HCT116 (cell line): ENCODE data around the gene AK2. TPM values are rescaled to one million over a fixed set of nuclear protein-coding genes. Genes with fewer than 3 reads are reported as not detected.

Source experiments
- ATAC-seq: fragments of 200-7000 bp; cut with Tn5 transposase; 2 replicates; pipeline ENCODE4 v1.9.1; 2020; ENCODE audit warnings: mild to moderate bottlenecking, moderate library complexity
- BruUV-seq: library from RNA; stranded (reverse); fragments of 400-500 nt; replicated peaks from 2 replicates; lab custom pipeline; 2021; lab: Mats Ljungman, UMichigan
- CTCF ChIA-PET: fragments of 300-600 bp; sonication (Branson Sonifier 250); formaldehyde crosslinking; loops from one replicate; lab custom pipeline; 2021; ENCODE audit warnings: antibody characterized with exemption; lab: Charles Lee
- POLR2A ChIA-PET: fragments of 300-600, 350-600 bp; sonication (Branson Sonifier 250); formaldehyde crosslinking; loops from one replicate; lab custom pipeline; 2021; ENCODE audit warnings: antibody characterized with exemption; lab: Charles Lee
- RAD21 ChIA-PET, 2 experiments: fragments of 300-600 bp; sonication (Branson Sonifier 250); formaldehyde crosslinking; loops; one replicate each; lab custom pipeline; 2023; ENCODE audit warnings: low total read pairs in 2 of 2; ENCODE audit not compliant: uncharacterized antibody in 2 of 2, unreplicated experiment in 2 of 2, low non-redundant PET in 1 of 2; lab: Charles Lee
- DNase-seq: peaks from one replicate; pipeline ENCODE4 v3.0.0-alpha.2; 2010; ENCODE audit warnings: low read depth, low spot score
- H2AFZ ChIP-seq: fragments of 200-600 bp; shearing (Covaris generic), sonication (generic); 2 replicates; pipeline ENCODE4 v1.6.1; 2017; ENCODE audit warnings: low read depth, mixed run types, mixed read lengths, antibody characterized with exemption, low read length; ENCODE audit not compliant: poor library complexity, severe bottlenecking
- H3K27ac ChIP-seq: 2 replicates; pipeline ENCODE4 v1.5.1; 2012; ENCODE audit warnings: low read depth, low read length
- H3K27me3 ChIP-seq: fragments of 200-600 bp; sonication (generic); 2 replicates; pipeline ENCODE4 v1.6.1; 2016; ENCODE audit warnings: mixed run types, low read length, mixed read lengths; ENCODE audit not compliant: insufficient read depth
- H3K36me3 ChIP-seq, 2 experiments: fragments of 200-500 bp in 1 of 2; fragments of 200-600 bp in 1 of 2; sonication (Bioruptor generic) in 1 of 2; sonication (generic) in 1 of 2; 2 replicates each; pipeline versions ENCODE4 v1.5.1 to v1.6.1; 2014 to 2016; ENCODE audit warnings: low read length in 2 of 2, inconsistent platforms in 1 of 2, mixed read lengths in 1 of 2, mixed run types in 1 of 2; ENCODE audit not compliant: insufficient read depth in 2 of 2, control insufficient read depth in 1 of 2
- H3K4me1 ChIP-seq, 2 experiments: fragments of 200-600 bp in 1 of 2; sonication (generic) in 1 of 2; 2 replicates each; pipeline versions ENCODE4 v1.5.1 to v1.6.1; 2012 to 2017; ENCODE audit warnings: low read length in 2 of 2, inconsistent platforms in 1 of 2, mild to moderate bottlenecking in 1 of 2, mixed read lengths in 1 of 2, mixed run types in 1 of 2, moderate library complexity in 1 of 2; ENCODE audit not compliant: insufficient read depth in 2 of 2, control insufficient read depth in 1 of 2
- H3K4me2 ChIP-seq: fragments of 200-600 bp; sonication (generic); 2 replicates; pipeline ENCODE4 v1.6.1; 2017; ENCODE audit warnings: mixed run types, low read length, mixed read lengths
- H3K4me3 ChIP-seq, 2 experiments: fragments of 200-600 bp in 1 of 2; sonication (generic) in 1 of 2; replicated peaks in 1 of 2; 2 replicates each; pipeline ENCODE4 v1.5.1; 2011 to 2016; ENCODE audit warnings: low read length in 2 of 2, control low read depth in 1 of 2, low read depth in 1 of 2, mild to moderate bottlenecking in 1 of 2, mixed read lengths in 1 of 2, mixed run types in 1 of 2
- H3K79me2 ChIP-seq: fragments of 200-600 bp; sonication (generic); 2 replicates; pipeline ENCODE4 v1.6.1; 2017; ENCODE audit warnings: mild to moderate bottlenecking, mixed run types, low read length, moderate library complexity, mixed read lengths; ENCODE audit not compliant: insufficient read depth
- H3K9ac ChIP-seq: fragments of 200-600 bp; sonication (generic); 2 replicates; pipeline ENCODE4 v1.6.1; 2016; ENCODE audit warnings: low read length, mixed read lengths
- H3K9me2 ChIP-seq: fragments of 200-600 bp; sonication (generic), shearing (Covaris generic); 2 replicates; pipeline ENCODE4 v1.6.1; 2017; ENCODE audit warnings: mixed run types, mild to moderate bottlenecking, moderate library complexity; ENCODE audit not compliant: insufficient read depth
- H3K9me3 ChIP-seq, 2 experiments: fragments of 200-500 bp in 1 of 2; fragments of 200-600 bp in 1 of 2; sonication (Bioruptor generic) in 1 of 2; sonication (generic) in 1 of 2; 2 replicates each; pipeline ENCODE4 v1.6.1; 2014 to 2017; ENCODE audit warnings: low read length in 2 of 2, mixed read lengths in 2 of 2, inconsistent platforms in 1 of 2, low read depth in 1 of 2, mild to moderate bottlenecking in 1 of 2, mixed run types in 1 of 2, moderate library complexity in 1 of 2; ENCODE audit not compliant: control insufficient read depth in 1 of 2, insufficient read depth in 1 of 2
- H4K20me1 ChIP-seq: fragments of 200-600 bp; sonication (generic), shearing (Covaris generic); 2 replicates; pipeline ENCODE4 v1.6.1; 2017; ENCODE audit warnings: mixed run types, mild to moderate bottlenecking, moderate library complexity; ENCODE audit not compliant: insufficient read depth
- CBX3 ChIP-seq: IDR thresholded peaks from 2 replicates; pipeline ENCODE4 v1.6.1; 2012; ENCODE audit warnings: low read depth
- CEBPB ChIP-seq: IDR thresholded peaks from 2 replicates; pipeline ENCODE4 v1.6.1; 2012; ENCODE audit warnings: low read depth
- EZH2 ChIP-seq: fragments of 200-600 bp; sonication (generic); IDR thresholded peaks from 2 replicates; pipeline ENCODE4 v1.6.1; 2017; ENCODE audit warnings: antibody characterized with exemption, mixed run types
- POLR2A ChIP-seq: IDR thresholded peaks from 2 replicates; pipeline ENCODE4 v1.7.0; 2011; ENCODE audit warnings: borderline replicate concordance; ENCODE audit not compliant: insufficient read depth, insufficient read length; ENCODE audit errors: extremely low read depth
- POLR2AphosphoS5 ChIP-seq: IDR thresholded peaks from 2 replicates; pipeline ENCODE4 v1.6.1; 2011; ENCODE audit warnings: mild to moderate bottlenecking, low read depth, low read length, moderate library complexity
- RAD21 ChIP-seq: IDR thresholded peaks from 2 replicates; pipeline ENCODE4 v1.6.1; 2012; ENCODE audit warnings: low read depth, mild to moderate bottlenecking
- REST ChIP-seq: IDR thresholded peaks from 2 replicates; pipeline ENCODE4 v1.6.1; 2012; ENCODE audit warnings: low read depth
- SIN3A ChIP-seq: IDR thresholded peaks from 2 replicates; pipeline ENCODE4 v1.6.1; 2012; ENCODE audit warnings: low read depth
- SP1 ChIP-seq: IDR thresholded peaks from 2 replicates; pipeline ENCODE4 v1.6.1; 2012; ENCODE audit warnings: low read depth
- SRF ChIP-seq: IDR thresholded peaks from 2 replicates; pipeline ENCODE4 v1.6.1; 2012; ENCODE audit warnings: low read depth
- TCF7L2 ChIP-seq: IDR thresholded peaks from 2 replicates; pipeline ENCODE4 v1.7.0; 2011; ENCODE audit warnings: borderline replicate concordance, inconsistent platforms; ENCODE audit not compliant: insufficient read depth, insufficient read length; ENCODE audit errors: extremely low read depth
- YY1 ChIP-seq: IDR thresholded peaks from 2 replicates; pipeline ENCODE4 v1.6.1; 2011; ENCODE audit warnings: low read length, low read depth, moderate library complexity, mild to moderate bottlenecking; ENCODE audit not compliant: insufficient replicate concordance; ENCODE audit errors: extremely low read depth
- ZBTB33 ChIP-seq: IDR thresholded peaks from 2 replicates; pipeline ENCODE4 v1.6.1; 2011; ENCODE audit warnings: mild to moderate bottlenecking, low read length, moderate library complexity; ENCODE audit not compliant: insufficient replicate concordance; ENCODE audit errors: extremely low read depth
- ZFX ChIP-seq: fragments of 450-650 bp; IDR thresholded peaks from 2 replicates; pipeline ENCODE4 v1.6.1; 2017
- ZNF274 ChIP-seq: fragments of 200-500 bp; sonication (Bioruptor generic); IDR thresholded peaks from 2 replicates; pipeline ENCODE4 v1.6.1; 2014; ENCODE audit warnings: mild to moderate bottlenecking, low read depth, low read length, inconsistent platforms
- intact Hi-C: fragments of 100-400 bp; cut with micrococcal nuclease; formaldehyde crosslinking; loops from 2 replicates; pipeline ENCODE4 v1.10.0; 2022
- total RNA-seq: library from RNA; stranded (reverse); gene quantifications from one replicate; pipeline ENCODE4 v1.2.1, GENCODE V29; 2021; ENCODE audit not compliant: unreplicated experiment
- TF ChIP-seq, protein P1 (sequence below): IDR thresholded peaks from 2 replicates; pipeline ENCODE4 v1.6.1; 2012
- TF ChIP-seq, protein P2 (sequence below), 3 experiments: fragments of 200-600 bp in 1 of 3; sonication (generic) in 1 of 3; IDR thresholded peaks in 2 of 3; conservative IDR thresholded peaks in 1 of 3; 2 replicates each; pipeline ENCODE4 v1.5.1; 2012 to 2017; ENCODE audit warnings: low read depth in 2 of 3, low read length in 2 of 3, antibody characterized with exemption in 1 of 3, borderline replicate concordance in 1 of 3, control low read depth in 1 of 3, mild to moderate bottlenecking in 1 of 3, mixed read lengths in 1 of 3, mixed run types in 1 of 3, moderate library complexity in 1 of 3; ENCODE audit not compliant: insufficient read depth in 1 of 3
- TF ChIP-seq, protein P3 (sequence below): IDR thresholded peaks from 2 replicates; pipeline ENCODE4 v1.6.1; 2012

Gene AK2
- total RNA-seq, 1 experiment from 2014 or later = 233 TPM

GRCh38 chr1:32984455-32985171, 52.1 kb downstream of the AK2 start:
- Histone ChIP-seq H4K20me1 (no peaks in the 10 kb centered on the region), H3K9me3 (no peaks in the 10 kb centered on the region), H3K4me1 (peaks cover 16 to 27% of the 10 kb centered on the region in 2 experiments), H3K79me2 (no peaks in the 10 kb centered on the region), H3K36me3 (no peaks in the 10 kb centered on the region), H3K4me3 (no peak overlapping the region), H3K9ac (no peak overlapping the region), H3K9me2 (no peaks in the 10 kb centered on the region), H3K27me3 (no peaks in the 10 kb centered on the region), H3K4me2 (no peak overlapping the region), H3K27ac (no peak overlapping the region), H2AFZ (no peak overlapping the region)
- ChIA-PET CTCF (no interaction called here), POLR2A (no interaction called here), RAD21 (no interaction called here)
- intact Hi-C loops = no loop called here
- TF ChIP-seq POLR2AphosphoS5 (no peak), CEBPB (no peak), TCF7L2 (no peak), SIN3A (no peak), CBX3 (no peak), SP1 (no peak), YY1 (no peak), ZNF274 (no peak), EZH2 (no peak), ZFX (no peak), POLR2A (no peak), SRF (no peak), RAD21 (no peak), ZBTB33 (no peak), REST (no peak)
- TF ChIP-seq, protein P1, sequence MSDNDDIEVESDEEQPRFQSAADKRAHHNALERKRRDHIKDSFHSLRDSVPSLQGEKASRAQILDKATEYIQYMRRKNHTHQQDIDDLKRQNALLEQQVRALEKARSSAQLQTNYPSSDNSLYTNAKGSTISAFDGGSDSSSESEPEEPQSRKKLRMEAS = no peak
- TF ChIP-seq, protein P2, sequence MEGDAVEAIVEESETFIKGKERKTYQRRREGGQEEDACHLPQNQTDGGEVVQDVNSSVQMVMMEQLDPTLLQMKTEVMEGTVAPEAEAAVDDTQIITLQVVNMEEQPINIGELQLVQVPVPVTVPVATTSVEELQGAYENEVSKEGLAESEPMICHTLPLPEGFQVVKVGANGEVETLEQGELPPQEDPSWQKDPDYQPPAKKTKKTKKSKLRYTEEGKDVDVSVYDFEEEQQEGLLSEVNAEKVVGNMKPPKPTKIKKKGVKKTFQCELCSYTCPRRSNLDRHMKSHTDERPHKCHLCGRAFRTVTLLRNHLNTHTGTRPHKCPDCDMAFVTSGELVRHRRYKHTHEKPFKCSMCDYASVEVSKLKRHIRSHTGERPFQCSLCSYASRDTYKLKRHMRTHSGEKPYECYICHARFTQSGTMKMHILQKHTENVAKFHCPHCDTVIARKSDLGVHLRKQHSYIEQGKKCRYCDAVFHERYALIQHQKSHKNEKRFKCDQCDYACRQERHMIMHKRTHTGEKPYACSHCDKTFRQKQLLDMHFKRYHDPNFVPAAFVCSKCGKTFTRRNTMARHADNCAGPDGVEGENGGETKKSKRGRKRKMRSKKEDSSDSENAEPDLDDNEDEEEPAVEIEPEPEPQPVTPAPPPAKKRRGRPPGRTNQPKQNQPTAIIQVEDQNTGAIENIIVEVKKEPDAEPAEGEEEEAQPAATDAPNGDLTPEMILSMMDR (IDR thresholded peaks at IDR 0.05 in 2 of 3, conservative IDR thresholded peaks at IDR 0.05 in 1 of 3; ENCODE audit: borderline replicate concordance in 1 of 3, insufficient read depth in 1 of 3, low read depth in 2 of 3, low read length in 2 of 3) = no peak
- TF ChIP-seq, protein P3, sequence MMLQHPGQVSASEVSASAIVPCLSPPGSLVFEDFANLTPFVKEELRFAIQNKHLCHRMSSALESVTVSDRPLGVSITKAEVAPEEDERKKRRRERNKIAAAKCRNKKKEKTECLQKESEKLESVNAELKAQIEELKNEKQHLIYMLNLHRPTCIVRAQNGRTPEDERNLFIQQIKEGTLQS = no peak
- no TSS peak for BruUV-seq
- DNase-seq = no peak
- ATAC-seq = no peak
